Measurements from ENCODE around the gene LONP2.

GRCh38 chr16:48225456-48225855, 18.6 kb upstream of the LONP2 start:
- TF ChIP-seq CTCF (IDR thresholded peaks at IDR 0.05) (no peak), EZH2 (IDR thresholded peaks at IDR 0.05) (no peak), EZH2phosphoT487 (IDR thresholded peaks at IDR 0.05) (no peak)

Data from neural progenitor cell (in vitro differentiated cells).